ENCODE results near the gene ZNF629.

The ZNF629 gene

GRCh38 chr16:30745082-30745481, 41.9 kb downstream of the ZNF629 start:
- no peak for DNase-seq (ENCODE audit: extremely low spot score)
- CTCF ChIA-PET = no interaction called here
- POLR2A ChIA-PET = no interaction called here
- TF ChIP-seq FOXA1 (IDR thresholded peaks at IDR 0.05) = no peak
- no peak for TF ChIP-seq L3MBTL2 (conservative IDR thresholded peaks at IDR 0.05)
- no peak for TF ChIP-seq CTBP1 (IDR thresholded peaks at IDR 0.05; ENCODE audit: borderline replicate concordance)
- TF ChIP-seq SP1 (IDR thresholded peaks at IDR 0.05) = no peak
- no peak for TF ChIP-seq ARNT (IDR thresholded peaks at IDR 0.05)
- no peak for TF ChIP-seq LEF1 (IDR thresholded peaks at IDR 0.05; ENCODE audit: borderline replicate concordance)
- TF ChIP-seq NFRKB (IDR thresholded peaks at IDR 0.05) = no peak
- no peak for TF ChIP-seq SUZ12 (IDR thresholded peaks at IDR 0.05)
- no peak for TF ChIP-seq ELF4 (IDR thresholded peaks at IDR 0.05)
- no peak for TF ChIP-seq FOXM1 (IDR thresholded peaks at IDR 0.05; ENCODE audit: borderline replicate concordance)
- no peak for TF ChIP-seq FOXK2 (IDR thresholded peaks at IDR 0.05)
- no peak for TF ChIP-seq ZNF384 (IDR thresholded peaks at IDR 0.05)
- TF ChIP-seq TARDBP (IDR thresholded peaks at IDR 0.05) = no peak
- TF ChIP-seq BHLHE40 (IDR thresholded peaks at IDR 0.05; ENCODE audit: borderline replicate concordance) = no peak

DNA sequence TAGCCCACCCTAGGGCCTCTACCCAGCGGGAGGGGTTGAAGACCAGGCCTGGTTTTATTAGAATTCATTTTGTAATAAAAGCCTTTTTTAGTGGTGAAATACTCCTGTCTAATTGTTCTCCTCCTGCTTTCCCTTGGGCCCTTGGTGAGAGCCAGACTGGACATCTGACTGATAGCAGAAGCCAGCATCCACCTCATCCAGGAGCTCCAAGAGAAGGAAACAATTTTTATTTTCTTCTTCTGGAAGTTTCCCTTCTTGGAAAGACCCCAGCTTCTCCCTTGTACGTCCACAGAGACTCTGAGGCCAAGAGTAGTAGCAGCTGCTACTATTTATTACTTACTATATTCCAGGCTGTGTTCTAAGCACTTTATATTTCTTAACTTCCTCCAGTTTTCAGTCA, 42.8 kb downstream of the ZNF629 start:
- ChIA-PET CTCF (no interaction called here), POLR2A (interaction anchor here (0.9 kb wide), 1 partner anchor 16 kb away, joined by 4 read pairs; no protein-coding TSS in a partner anchor)
- DNase-seq (ENCODE audit: extremely low spot score) = no peak
- TF ChIP-seq LEF1 (IDR thresholded peaks at IDR 0.05; ENCODE audit: borderline replicate concordance) = no peak

- no peak for DNase-seq (ENCODE audit: extremely low spot score)
- CTCF ChIA-PET = interaction anchor here (0.6 kb wide), 1 partner anchor 235 kb away, joined by 4 read pairs; no protein-coding TSS in a partner anchor
- TF ChIP-seq TARDBP (IDR thresholded peaks at IDR 0.05) (no peak), SUZ12 (IDR thresholded peaks at IDR 0.05) (no peak), ELF4 (IDR thresholded peaks at IDR 0.05) (no peak), SP1 (IDR thresholded peaks at IDR 0.05) (no peak), FOXK2 (IDR thresholded peaks at IDR 0.05) (no peak), LEF1 (IDR thresholded peaks at IDR 0.05; ENCODE audit: borderline replicate concordance) (no peak), FOXM1 (IDR thresholded peaks at IDR 0.05; ENCODE audit: borderline replicate concordance) (no peak), ARNT (IDR thresholded peaks at IDR 0.05) (no peak), BHLHE40 (IDR thresholded peaks at IDR 0.05; ENCODE audit: borderline replicate concordance) (no peak), L3MBTL2 (conservative IDR thresholded peaks at IDR 0.05) (no peak), CTBP1 (IDR thresholded peaks at IDR 0.05; ENCODE audit: borderline replicate concordance) (no peak), FOXA1 (IDR thresholded peaks at IDR 0.05) (no peak), HDGF (IDR thresholded peaks at IDR 0.05; ENCODE audit: borderline replicate concordance) (no peak), ZNF384 (IDR thresholded peaks at IDR 0.05) (no peak)
- TF ChIP-seq, protein P1, sequence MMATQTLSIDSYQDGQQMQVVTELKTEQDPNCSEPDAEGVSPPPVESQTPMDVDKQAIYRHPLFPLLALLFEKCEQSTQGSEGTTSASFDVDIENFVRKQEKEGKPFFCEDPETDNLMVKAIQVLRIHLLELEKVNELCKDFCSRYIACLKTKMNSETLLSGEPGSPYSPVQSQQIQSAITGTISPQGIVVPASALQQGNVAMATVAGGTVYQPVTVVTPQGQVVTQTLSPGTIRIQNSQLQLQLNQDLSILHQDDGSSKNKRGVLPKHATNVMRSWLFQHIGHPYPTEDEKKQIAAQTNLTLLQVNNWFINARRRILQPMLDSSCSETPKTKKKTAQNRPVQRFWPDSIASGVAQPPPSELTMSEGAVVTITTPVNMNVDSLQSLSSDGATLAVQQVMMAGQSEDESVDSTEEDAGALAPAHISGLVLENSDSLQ (IDR thresholded peaks at IDR 0.05) = no peak
- POLR2A ChIA-PET = interaction anchor here (0.9 kb wide), 1 partner anchor 16 kb away, joined by 4 read pairs; no protein-coding TSS in a partner anchor
These were observed 43.3 kb downstream of the ZNF629 start for GRCh38 chr16:30743716-30744115.

- TF ChIP-seq NFRKB (IDR thresholded peaks at IDR 0.05) (no peak), FOXM1 (IDR thresholded peaks at IDR 0.05; ENCODE audit: borderline replicate concordance) (no peak), L3MBTL2 (conservative IDR thresholded peaks at IDR 0.05) (no peak), ZNF384 (IDR thresholded peaks at IDR 0.05) (no peak), LEF1 (IDR thresholded peaks at IDR 0.05; ENCODE audit: borderline replicate concordance) (no peak), TARDBP (IDR thresholded peaks at IDR 0.05) (no peak), FOXK2 (IDR thresholded peaks at IDR 0.05) (no peak), CTBP1 (IDR thresholded peaks at IDR 0.05; ENCODE audit: borderline replicate concordance) (no peak), SUZ12 (IDR thresholded peaks at IDR 0.05) (no peak), SP1 (IDR thresholded peaks at IDR 0.05) (no peak), HDGF (IDR thresholded peaks at IDR 0.05; ENCODE audit: borderline replicate concordance) (no peak), ELF4 (IDR thresholded peaks at IDR 0.05) (no peak), BHLHE40 (IDR thresholded peaks at IDR 0.05; ENCODE audit: borderline replicate concordance) (no peak), FOXA1 (IDR thresholded peaks at IDR 0.05) (no peak), ARNT (IDR thresholded peaks at IDR 0.05) (no peak)
- TF ChIP-seq, protein P1 (IDR thresholded peaks at IDR 0.05) = no peak
- CTCF ChIA-PET = no interaction called here
- DNase-seq (ENCODE audit: extremely low spot score) = no peak
- POLR2A ChIA-PET = no interaction called here
These were observed 45.5 kb downstream of the ZNF629 start for GRCh38 chr16:30741461-30741914.

DNA sequence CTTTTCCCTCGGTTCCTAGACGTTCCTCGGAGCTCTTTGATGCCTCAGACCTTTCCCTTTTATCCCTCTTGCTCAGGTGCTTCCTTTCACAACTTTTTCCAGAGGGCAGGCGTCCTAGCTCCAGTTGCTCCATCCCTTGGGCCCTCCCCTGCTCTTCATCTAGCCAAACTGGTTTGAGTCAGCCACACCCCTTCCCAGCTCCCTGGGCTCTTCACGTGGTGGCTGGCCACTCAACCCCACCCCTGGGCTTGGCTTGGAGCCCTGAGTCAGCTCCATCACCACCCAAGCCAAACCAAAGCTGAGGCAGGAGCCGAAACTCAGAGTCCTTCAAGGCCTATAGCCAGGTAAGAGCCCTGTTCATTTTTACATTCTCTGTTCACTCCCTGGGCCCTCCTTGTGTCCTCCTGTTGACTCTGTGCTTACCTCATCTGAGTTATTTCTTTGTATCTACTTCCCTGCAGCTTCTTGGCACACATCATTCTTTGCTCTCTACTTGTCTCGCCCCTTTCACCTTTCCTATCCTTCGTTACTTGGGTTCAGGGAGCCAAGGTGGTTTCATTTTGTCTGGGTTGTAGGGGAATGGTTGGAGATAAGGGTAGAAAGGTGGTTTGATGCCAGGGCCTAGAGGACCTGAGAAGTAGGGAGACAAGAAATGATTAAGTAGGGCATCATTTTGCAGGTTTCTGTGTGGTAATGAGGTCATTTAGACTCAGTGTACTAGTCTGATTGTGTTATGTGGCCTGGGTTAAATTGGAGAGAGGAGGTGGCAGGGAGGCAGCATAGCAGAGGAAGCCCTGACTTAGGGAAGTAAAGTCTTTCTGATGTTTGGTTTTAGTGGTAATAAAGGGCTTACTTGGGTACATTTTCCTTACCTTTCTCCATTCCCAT, 46.4 kb downstream of the ZNF629 start:
- POLR2A ChIA-PET = no interaction called here
- no peak for TF ChIP-seq FOXA1 (IDR thresholded peaks at IDR 0.05)
- TF ChIP-seq, protein P1 (IDR thresholded peaks at IDR 0.05) = no peak
- TF ChIP-seq ELF4 (IDR thresholded peaks at IDR 0.05) = no peak
- TF ChIP-seq L3MBTL2 (conservative IDR thresholded peaks at IDR 0.05) = no peak
- TF ChIP-seq TARDBP (IDR thresholded peaks at IDR 0.05) = no peak
- TF ChIP-seq SUZ12 (IDR thresholded peaks at IDR 0.05) = no peak
- TF ChIP-seq NFRKB (IDR thresholded peaks at IDR 0.05) = no peak
- TF ChIP-seq HDGF (IDR thresholded peaks at IDR 0.05; ENCODE audit: borderline replicate concordance) = no peak
- TF ChIP-seq CTBP1 (IDR thresholded peaks at IDR 0.05; ENCODE audit: borderline replicate concordance) = no peak
- no peak for TF ChIP-seq ARNT (IDR thresholded peaks at IDR 0.05)
- TF ChIP-seq ZNF384 (IDR thresholded peaks at IDR 0.05) = no peak
- TF ChIP-seq FOXK2 (IDR thresholded peaks at IDR 0.05) = no peak
- no peak for DNase-seq (ENCODE audit: extremely low spot score)
- CTCF ChIA-PET = interaction anchor here (0.8 kb wide), 1 partner anchor 19 kb away, joined by 3 read pairs; no protein-coding TSS in a partner anchor

Data from HEK293T (cell line).